Lung (tissue), 12 donors: ENCODE measurements around the gene CORO6. TPM values are rescaled to one million over a fixed set of nuclear protein-coding genes. Genes with fewer than 3 reads are reported as not detected.
"Not testable (repeated sequence)": the region's sequence is repeated elsewhere in the genome, so short reads cannot be mapped to it uniquely, and the experiment has no call there.

Source experiments
- ATAC-seq: fragments of 200-7000 bp; cut with Tn5 transposase; one replicate; pipeline ENCODE4 v1.9.1; 2020; ENCODE audit warnings: moderate number of reproducible peaks; ENCODE audit not compliant: insufficient read depth, low FRiP score
- DNase-seq, 3 donors: peaks; one replicate each; pipeline ENCODE4 v3.0.0-alpha.2; 2013 to 2017
- H3K27ac ChIP-seq, 2 donors: one replicate each; pipeline ENCODE4 v1.5.1; 2013; ENCODE audit warnings: mild to moderate bottlenecking in 2 of 2, moderate library complexity in 2 of 2, control low read depth in 1 of 2, inconsistent platforms in 1 of 2, low read depth in 1 of 2, low read length in 1 of 2
- H3K27me3 ChIP-seq, 3 donors: one replicate each; pipeline ENCODE4 v1.5.1; 2013; ENCODE audit warnings: low read length in 2 of 3; ENCODE audit not compliant: control insufficient read depth in 3 of 3, insufficient read depth in 3 of 3
- H3K36me3 ChIP-seq, 4 donors: one replicate each; pipeline ENCODE4 v1.5.1; 2013; ENCODE audit warnings: low read length in 4 of 4, mild to moderate bottlenecking in 1 of 4, moderate library complexity in 1 of 4; ENCODE audit not compliant: control insufficient read depth in 4 of 4, insufficient read depth in 4 of 4
- H3K4me1 ChIP-seq, 5 donors: one replicate each; pipeline ENCODE4 v1.5.1; 2013; ENCODE audit warnings: low read length in 5 of 5, mild to moderate bottlenecking in 2 of 5, moderate library complexity in 1 of 5; ENCODE audit not compliant: control insufficient read depth in 5 of 5, insufficient read depth in 5 of 5
- H3K4me3 ChIP-seq: one replicate; pipeline ENCODE4 v1.5.1; 2013; ENCODE audit warnings: mild to moderate bottlenecking, control low read depth, moderate library complexity
- H3K9ac ChIP-seq, 2 donors: one replicate each; pipeline ENCODE4 v1.5.1; 2013; ENCODE audit warnings: low read length in 2 of 2, control low read depth in 1 of 2; ENCODE audit not compliant: insufficient read depth in 1 of 2
- H3K9me3 ChIP-seq, 4 donors: one replicate each; pipeline ENCODE4 v1.5.1; 2013; ENCODE audit warnings: low read length in 3 of 4, mild to moderate bottlenecking in 1 of 4, moderate library complexity in 1 of 4; ENCODE audit not compliant: control insufficient read depth in 4 of 4, insufficient read depth in 3 of 4
- CTCF ChIP-seq: IDR thresholded peaks from 2 replicates; pipeline ENCODE4 v1.5.1; 2012; ENCODE audit warnings: mild to moderate bottlenecking; ENCODE audit errors: control extremely low read depth, extremely low read depth
- WGBS, 2 donors: extraction: QIAGEN DNeasy Blood & Tissue Kit; methylation state at CpG; one replicate each; pipeline ENCODE4 v1.1.7; 2013; 5-methylcytosine and 5-hydroxymethylcytosine counted together
- polyA plus RNA-seq, 2 donors: library from polyadenylated mRNA; stranded (reverse); fragments of 200-250 nt; gene quantifications; one replicate each; pipeline ENCODE4 v1.2.1, GENCODE V29; 2013
- total RNA-seq, 2 donors: library from RNA; depleted of rRNA in 1 of 2; stranded (reverse); fragments of >200 nt in 1 of 2; gene quantifications; one replicate each; pipeline ENCODE4 v1.2.1, GENCODE V29; 2014 to 2021
- donor health status: control.
- donor health status: control.
- donor health status: Bipolar disorder and iron deficiency.
- donor health status: healthy.
- donor health status: DM: yes; HTN: yes; CAD: no.

Gene CORO6
- total and polyA plus RNA-seq, 4 donors, result 1.7 to 14.4 (median 5.9) TPM

GRCh38 chr17:29653995-29654714 lies 31.4 kb upstream of the CORO6 start:
- Histone ChIP-seq H3K9ac (no peak overlapping the region), H3K9me3 (no peaks in the 10 kb centered on the region), H3K36me3 (peaks cover 0 to 15% (median 3%) of the 10 kb centered on the region in 4 donors), H3K4me3 (no peak overlapping the region), H3K4me1 (peaks cover 0 to 3% (median 0%) of the 10 kb centered on the region in 5 donors), H3K27me3 (no peaks in the 10 kb centered on the region), H3K27ac (no peak overlapping the region)
- ATAC-seq (no peak), DNase-seq (peak in 2 of 3 donors; percentile 34 to 35)
- 70 to 76% methylated on average over 1 of the region's 1 CpG for WGBS, 2 donors
- TF ChIP-seq CTCF, result no peak

GRCh38 chr17:29652976-29653375 lies 30.3 kb upstream of the CORO6 start:
- Histone ChIP-seq H3K9me3 (no peaks in the 10 kb centered on the region), H3K4me1 (peaks cover 0 to 3% (median 0%) of the 10 kb centered on the region in 5 donors), H3K9ac (no peak overlapping the region), H3K4me3 (no peak overlapping the region), H3K27ac (peak overlapping the region in 1 of 2 donors; percentile 21), H3K36me3 (peaks cover 0 to 18% (median 3%) of the 10 kb centered on the region in 4 donors), H3K27me3 (no peaks in the 10 kb centered on the region)
- TF ChIP-seq CTCF, result no peak
- DNase-seq, result no peak
- ATAC-seq, result no peak

GRCh38 chr17:29651913-29652312 lies 29.2 kb upstream of the CORO6 start:
- H3K9ac ChIP-seq, DNase-seq, H3K4me1 ChIP-seq, H3K27ac ChIP-seq, H3K9me3 ChIP-seq, H3K4me3 ChIP-seq, H3K27me3 ChIP-seq, ATAC-seq: not testable (repeated sequence)
- peaks cover 0 to 18% (median 4%) of the 10 kb centered on the region in 4 donors for H3K36me3 ChIP-seq
- 97 to 98% methylated on average over 7 of the region's 7 CpGs for WGBS, 2 donors

GRCh38 chr17:29650396-29650795 lies 27.7 kb upstream of the CORO6 start:
- Histone ChIP-seq H3K9me3 (no peaks in the 10 kb centered on the region), H3K4me1 (peaks cover 0 to 10% (median 1%) of the 10 kb centered on the region in 5 donors), H3K27me3 (no peaks in the 10 kb centered on the region), H3K9ac (no peak overlapping the region), H3K36me3 (peaks cover 0 to 18% (median 4%) of the 10 kb centered on the region in 4 donors), H3K27ac (no peak overlapping the region), H3K4me3 (no peak overlapping the region)
- WGBS, 2 donors, result 79 to 82% methylated on average over 4 of the region's 4 CpGs
- DNase-seq (no peak), ATAC-seq (no peak)
- no peak for TF ChIP-seq CTCF
